OCI-LY3 (cell line): ENCODE measurements around the gene DYNC1I2.

Experiments used
- H2AFZ ChIP-seq: fragments of 200-600, 300-600 bp; shearing (Covaris generic); 2 replicates; pipeline ENCODE4 v1.6.0; 2014; ENCODE audit warnings: antibody characterized with exemption, low read depth, low read length
- H3K27ac ChIP-seq: fragments of 200-600, 300-600 bp; sonication (generic); 2 replicates; pipeline ENCODE4 v1.5.1; 2014; ENCODE audit warnings: mild to moderate bottlenecking, low read length, moderate library complexity, mixed read lengths
- H3K27me3 ChIP-seq: fragments of 200-600, 300-600 bp; sonication (generic); 2 replicates; pipeline ENCODE4 v1.6.1; 2014; ENCODE audit warnings: low read depth, low read length, mixed read lengths
- H3K36me3 ChIP-seq: fragments of 200-600, 300-600 bp; sonication (generic); replicated peaks from 2 replicates; pipeline ENCODE3; 2014; ENCODE audit warnings: low read depth, low read length, mixed read lengths
- H3K4me1 ChIP-seq: fragments of 300-600, 200-600 bp; sonication (generic); 2 replicates; pipeline ENCODE4 v1.6.1; 2014; ENCODE audit warnings: low read length, mixed read lengths
- H3K4me2 ChIP-seq: fragments of 200-600, 300-600 bp; sonication (generic); 2 replicates; pipeline ENCODE4 v1.6.1; 2014; ENCODE audit warnings: low read length, mixed read lengths
- H3K4me3 ChIP-seq: fragments of 300-600, 200-600 bp; sonication (generic); 2 replicates; pipeline ENCODE4 v1.5.1; 2014; ENCODE audit warnings: antibody characterized with exemption, mild to moderate bottlenecking, low read length, moderate library complexity
- H3K79me2 ChIP-seq: fragments of 300-600, 200-600 bp; shearing (Covaris generic); 2 replicates; pipeline ENCODE4 v1.6.1; 2014; ENCODE audit warnings: mild to moderate bottlenecking, low read length, mixed read lengths
- H3K9ac ChIP-seq: fragments of 300-600, 200-600 bp; shearing (Covaris generic); 2 replicates; pipeline ENCODE4 v1.6.0; 2014; ENCODE audit warnings: mild to moderate bottlenecking, low read length, moderate library complexity
- H3K9me3 ChIP-seq: fragments of 200-600, 300-600 bp; shearing (Covaris generic); 2 replicates; pipeline ENCODE4 v1.6.1; 2014; ENCODE audit warnings: low read length, mixed read lengths; ENCODE audit not compliant: insufficient read depth
- H4K20me1 ChIP-seq: fragments of 200-600, 300-600 bp; sonication (generic); 2 replicates; pipeline ENCODE4 v1.6.1; 2016; ENCODE audit warnings: low read length, mixed read lengths; ENCODE audit not compliant: insufficient read depth
- CTCF ChIP-seq: fragments of 200-600, 300-600 bp; sonication (generic); IDR thresholded peaks from 2 replicates; pipeline ENCODE4 v1.5.1; 2014; ENCODE audit warnings: antibody characterized with exemption, low read length, low read depth
- EZH2phosphoT487 ChIP-seq: fragments of 200-600 bp; shearing (Covaris generic); IDR thresholded peaks from 2 replicates; pipeline ENCODE4 v1.6.1; 2018; ENCODE audit warnings: antibody characterized with exemption, mixed run types, low read depth

DYNC1I2 gene

GRCh38 chr2:171671867-171672266, 15.4 kb upstream of the DYNC1I2 start:
- Histone ChIP-seq H3K36me3 (no peaks in the 10 kb centered on the region), H3K4me1 (no peaks in the 10 kb centered on the region), H3K79me2 (no peaks in the 10 kb centered on the region), H3K27ac (no peak overlapping the region), H3K9ac (no peak overlapping the region), H3K27me3 (0 out of 2 replicates have a peak, but pooled peaks cover 5% of the 10 kb centered on the region), H3K4me3 (no peak overlapping the region), H2AFZ (no peak overlapping the region), H3K9me3 (no peaks in the 10 kb centered on the region), H3K4me2 (no peak overlapping the region), H4K20me1 (no peaks in the 10 kb centered on the region)
- TF ChIP-seq EZH2phosphoT487 (no peak), CTCF (no peak)

DNA sequence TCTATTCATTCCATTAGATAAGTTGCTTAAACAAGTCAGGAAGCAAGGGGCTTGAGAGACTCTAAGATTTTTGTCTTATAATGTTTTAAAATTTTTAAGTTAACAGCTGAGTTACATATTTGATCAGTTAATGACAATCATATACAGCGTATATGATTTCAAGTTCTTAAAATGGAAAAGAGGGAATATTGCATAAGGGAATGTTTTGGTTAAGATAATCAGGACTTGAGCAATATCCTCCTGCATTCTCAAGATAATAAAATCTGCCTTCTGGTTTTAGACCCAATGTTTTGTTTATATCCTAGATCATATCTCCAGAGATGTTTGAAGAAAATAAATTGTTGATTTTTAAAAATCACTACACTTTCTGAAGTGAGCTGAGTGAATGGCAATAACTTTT, 13.4 kb upstream of the DYNC1I2 start:
- TF ChIP-seq EZH2phosphoT487: no peak
- TF ChIP-seq CTCF: no peak
- Histone ChIP-seq H3K79me2 (no peaks in the 10 kb centered on the region), H3K27me3 (0 out of 2 replicates have a peak, but pooled peaks cover 3% of the 10 kb centered on the region), H2AFZ (no peak overlapping the region), H3K36me3 (no peaks in the 10 kb centered on the region), H3K4me2 (no peak overlapping the region), H3K4me1 (no peaks in the 10 kb centered on the region), H4K20me1 (no peaks in the 10 kb centered on the region), H3K9me3 (no peaks in the 10 kb centered on the region), H3K4me3 (no peak overlapping the region), H3K9ac (no peak overlapping the region), H3K27ac (no peak overlapping the region)

- H4K20me1 ChIP-seq: no peaks in the 10 kb centered on the region
- H3K79me2 ChIP-seq: no peaks in the 10 kb centered on the region
- H3K9ac ChIP-seq: no peak overlapping the region
- H3K9me3 ChIP-seq: no peaks in the 10 kb centered on the region
- no peaks in the 10 kb centered on the region for H3K27me3 ChIP-seq
- no peak overlapping the region for H3K27ac ChIP-seq
- no peak overlapping the region for H3K4me3 ChIP-seq
- H3K4me1 ChIP-seq: no peaks in the 10 kb centered on the region
- TF ChIP-seq CTCF (no peak), EZH2phosphoT487 (no peak)
- no peak overlapping the region for H2AFZ ChIP-seq
- H3K4me2 ChIP-seq: no peak overlapping the region
- no peaks in the 10 kb centered on the region for H3K36me3 ChIP-seq
Measured at GRCh38 chr2:171675810-171676345, 11.4 kb upstream of the DYNC1I2 start.

DNA sequence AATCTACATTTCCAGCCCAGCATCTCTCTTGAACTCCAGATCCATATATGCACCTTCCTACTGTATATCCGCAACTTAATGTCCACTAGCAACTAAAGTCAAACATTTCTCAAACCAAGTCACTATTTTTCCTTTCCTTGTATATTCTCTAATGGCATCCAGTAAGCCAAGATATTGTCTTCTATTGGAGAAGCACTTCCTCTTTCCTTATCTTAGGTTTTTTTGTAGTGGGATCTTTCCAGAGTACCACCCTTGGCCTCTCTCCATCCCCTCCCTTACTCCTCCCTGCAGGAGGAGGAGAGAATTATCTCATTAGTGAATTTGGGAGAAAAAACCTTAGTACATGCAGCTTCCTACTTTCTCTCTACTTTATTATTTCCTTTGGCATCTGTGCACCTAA, 8.7 kb upstream of the DYNC1I2 start:
- H4K20me1 ChIP-seq: no peaks in the 10 kb centered on the region
- no peaks in the 10 kb centered on the region for H3K79me2 ChIP-seq
- H3K9ac ChIP-seq: no peak overlapping the region
- no peak overlapping the region for H3K27ac ChIP-seq
- H3K9me3 ChIP-seq: no peaks in the 10 kb centered on the region
- 0 out of 2 replicates have a peak, but pooled peaks cover 5% of the 10 kb centered on the region for H3K27me3 ChIP-seq
- no peaks in the 10 kb centered on the region for H3K36me3 ChIP-seq
- no peak overlapping the region for H3K4me3 ChIP-seq
- no peak for TF ChIP-seq EZH2phosphoT487
- no peak overlapping the region for H3K4me2 ChIP-seq
- H2AFZ ChIP-seq: no peak overlapping the region
- H3K4me1 ChIP-seq: no peaks in the 10 kb centered on the region

DNA sequence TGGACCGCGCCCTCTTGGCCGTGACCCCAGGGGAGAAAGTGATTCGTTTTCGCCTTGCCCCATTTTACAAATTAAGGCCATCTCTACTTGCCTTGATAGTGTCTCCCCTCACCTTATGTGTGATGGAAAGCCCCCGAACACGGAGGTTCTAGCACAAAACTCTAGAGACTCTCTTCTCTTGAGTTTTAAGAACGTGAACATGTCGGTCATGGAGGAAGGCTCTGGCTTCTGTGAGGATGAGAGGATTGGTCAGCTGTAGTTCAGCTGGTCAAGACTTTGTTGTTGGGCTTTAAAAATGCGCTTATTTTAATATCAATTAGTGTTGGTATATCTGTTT, 828 bp downstream of the DYNC1I2 start:
- Histone ChIP-seq H3K4me2 (peak overlapping the region; percentile 88), H3K27ac (no peak overlapping the region), H3K79me2 (peaks cover 19% of the 10 kb centered on the region), H4K20me1 (no peaks in the 10 kb centered on the region), H3K36me3 (peaks cover 7% of the 10 kb centered on the region), H2AFZ (peak overlapping the region; percentile 98), H3K4me3 (peak overlapping the region; percentile 92), H3K9ac (peak overlapping the region; percentile 82), H3K27me3 (no peaks in the 10 kb centered on the region), H3K4me1 (peaks cover 8% of the 10 kb centered on the region), H3K9me3 (no peaks in the 10 kb centered on the region)
- TF ChIP-seq EZH2phosphoT487: no peak
- no peak for TF ChIP-seq CTCF
